Muscle of arm (tissue), 14 donors: ENCODE results near the gene LCT. TPM values are rescaled to one million over a fixed set of nuclear protein-coding genes. Genes with fewer than 3 reads are reported as not detected.
"Not testable (repeated sequence)": the region's sequence is repeated elsewhere in the genome, so short reads cannot be mapped to it uniquely, and the experiment has no call there.

ENCODE experiments used
- DNase-seq: peaks from one replicate; pipeline ENCODE4 v3.0.0-alpha.2; 2013
- long read RNA-seq, 11 donors: transcript quantifications; one replicate each; lab custom pipeline, GENCODE V29; 2026
- polyA plus RNA-seq, 12 donors: library from polyadenylated mRNA; unstranded; fragments of 120-200 nt; gene quantifications; one replicate each; pipeline ENCODE4 v1.2.1, GENCODE V29; 2013; ENCODE audit not compliant: insufficient read length in 12 of 12

LCT gene
- under 1 TPM in 1 of 12 donors, not detected in 11; 0.06 TPM for polyA plus RNA-seq
- long read RNA-seq, donor 1, result 0 reads
- long read RNA-seq, donor 2, result 0 reads
- long read RNA-seq, donor 3, result 0 reads
- long read RNA-seq, donor 4, result 0 reads
- long read RNA-seq, donor 5, result 0 reads
- long read RNA-seq, donor 6, result 0 reads
- long read RNA-seq, donor 7, result 0 reads
- long read RNA-seq, donor 8, result 0 reads
- long read RNA-seq, donor 9, result 0 reads
- long read RNA-seq, donor 10, result 0 reads
- long read RNA-seq, donor 11, result 0 reads

GRCh38 chr2:135836596-135837270 is at the start of gene LCT:
Gene LCT (minus strand): TSS chr2:135837184. CDS start chr2:135837169, 15 bp downstream.
- no peak for DNase-seq

DNA sequence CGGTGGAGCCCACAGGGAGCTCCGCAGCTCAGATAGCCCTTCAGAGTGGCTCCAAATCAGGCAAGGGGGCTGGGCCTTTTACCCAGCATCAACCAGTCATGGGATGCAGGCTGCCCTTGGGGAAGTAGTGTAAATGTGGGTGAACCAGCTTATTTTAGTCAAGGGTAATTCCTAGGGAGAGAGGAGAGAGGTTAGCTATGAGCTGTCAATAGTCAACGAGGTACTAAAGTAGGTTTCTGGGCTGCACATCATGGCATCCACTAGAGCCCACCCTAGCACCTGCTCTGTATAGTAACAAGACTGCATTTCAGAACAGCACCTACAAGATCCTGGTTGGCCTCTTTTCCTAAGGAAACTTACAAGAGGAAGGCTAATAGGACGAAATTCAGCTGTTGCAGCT is 48.7 kb upstream of the LCT start:
- DNase-seq, result no peak

DNA sequence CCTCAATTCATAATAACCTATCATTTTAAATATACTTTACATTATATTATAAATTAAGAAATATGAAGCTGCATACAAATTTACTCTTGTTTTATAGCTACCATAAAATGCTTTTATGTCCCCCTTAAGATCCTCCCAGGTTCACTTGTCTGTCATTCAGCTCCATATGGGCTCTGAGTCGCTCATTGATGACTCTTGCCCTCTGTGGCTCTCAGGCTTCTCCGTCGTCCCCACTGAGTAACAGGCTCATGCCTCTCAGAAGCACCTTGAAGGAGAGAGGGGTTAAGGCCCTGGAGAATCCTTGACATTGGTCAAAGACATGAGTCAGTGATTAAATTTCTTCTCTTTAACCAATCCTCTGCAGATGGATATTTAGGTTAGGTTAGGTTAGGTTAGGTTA is 45.4 kb upstream of the LCT start:
- no peak for DNase-seq

GRCh38 chr2:135876770-135877169 is 39.8 kb upstream of the LCT start:
- not testable (repeated sequence) for DNase-seq

- DNase-seq, result peak; percentile 99
Measured at GRCh38 chr2:135876066-135876711, 39.2 kb upstream of the LCT start, which contains the start of gene MCM6. Gene MCM6 (minus strand): TSS chr2:135876443. CDS start chr2:135876365, 78 bp downstream.

DNA sequence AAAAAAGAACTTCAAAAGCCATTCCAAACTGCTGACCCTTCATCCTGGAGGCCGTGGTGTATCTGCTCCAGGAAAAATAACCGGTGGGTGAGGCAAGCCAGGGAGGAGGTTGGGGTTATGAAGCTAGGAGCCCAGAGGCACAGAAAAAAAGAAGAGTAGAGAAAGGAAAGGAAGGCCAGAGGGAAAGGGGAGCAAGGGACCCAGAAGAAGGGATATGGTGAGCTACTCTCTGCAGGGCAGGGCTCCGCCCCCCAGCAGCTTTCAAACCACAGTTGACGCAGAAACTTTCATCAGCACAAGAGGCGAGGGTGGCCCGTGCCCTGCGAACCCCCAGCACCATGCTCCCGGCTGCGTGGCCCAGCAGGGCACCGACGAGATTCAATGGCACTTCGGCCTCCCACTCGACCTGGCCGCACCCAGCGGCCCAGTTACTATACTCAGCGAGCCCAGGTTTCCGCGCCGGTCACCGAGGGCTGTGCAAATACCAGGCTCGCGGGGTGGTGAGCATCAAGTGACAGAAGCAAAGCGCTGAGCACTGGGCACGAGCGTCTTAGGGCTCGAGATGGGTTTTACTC is 38.6 kb upstream of the LCT start:
- no peak for DNase-seq

DNA sequence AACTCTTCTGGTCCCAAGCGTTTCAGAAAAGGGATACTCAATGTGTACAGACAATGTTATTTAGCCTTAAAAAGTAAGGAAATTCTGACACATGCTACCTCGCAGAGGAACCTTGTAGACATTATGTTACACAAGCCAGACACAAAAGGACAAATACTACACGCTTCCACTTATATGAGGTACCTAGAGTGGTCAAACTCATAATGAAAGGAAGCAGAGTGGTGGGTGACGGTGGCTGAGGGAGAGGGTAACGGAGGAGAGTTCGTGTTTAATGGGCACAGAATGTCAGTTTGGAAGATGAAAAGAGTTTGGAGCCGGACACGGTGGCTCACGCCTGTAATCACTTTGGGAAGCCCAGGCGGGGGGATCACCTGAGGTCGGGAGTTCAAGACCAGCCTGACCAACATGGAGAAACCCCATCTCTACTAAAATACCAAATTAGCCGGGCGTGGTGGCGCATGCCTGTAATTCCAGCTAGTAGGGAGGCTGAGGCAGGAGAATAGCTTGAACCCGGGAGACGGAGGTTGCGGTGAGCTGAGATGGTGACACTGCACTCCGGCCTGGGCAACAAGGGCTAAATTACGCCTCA is 37.9 kb upstream of the LCT start:
- DNase-seq, result no peak

- no peak for DNase-seq
Measured at GRCh38 chr2:135870571-135870970, 33.6 kb upstream of the LCT start.

DNA sequence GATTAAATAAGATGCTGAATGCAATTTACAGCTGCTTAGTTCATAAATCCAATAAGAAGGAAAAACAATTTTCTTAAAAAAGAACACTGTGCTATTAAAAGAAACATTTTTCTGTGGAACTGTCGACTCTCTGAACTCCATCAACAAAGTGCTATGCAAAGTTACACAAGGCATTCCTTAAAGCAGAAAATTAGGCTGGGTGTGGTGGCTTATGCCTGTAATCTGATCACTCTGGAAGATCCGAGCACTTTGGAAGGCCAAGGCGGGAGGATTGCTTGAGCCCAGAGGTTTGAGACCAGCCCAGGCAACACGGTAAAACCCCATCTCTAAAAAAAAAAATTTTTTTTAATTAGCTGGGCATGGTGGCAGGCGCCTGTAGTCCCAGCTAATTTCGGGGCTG is 26.2 kb upstream of the LCT start:
- DNase-seq, result no peak

GRCh38 chr2:135862718-135863117 is 25.7 kb upstream of the LCT start:
- no peak for DNase-seq

DNA sequence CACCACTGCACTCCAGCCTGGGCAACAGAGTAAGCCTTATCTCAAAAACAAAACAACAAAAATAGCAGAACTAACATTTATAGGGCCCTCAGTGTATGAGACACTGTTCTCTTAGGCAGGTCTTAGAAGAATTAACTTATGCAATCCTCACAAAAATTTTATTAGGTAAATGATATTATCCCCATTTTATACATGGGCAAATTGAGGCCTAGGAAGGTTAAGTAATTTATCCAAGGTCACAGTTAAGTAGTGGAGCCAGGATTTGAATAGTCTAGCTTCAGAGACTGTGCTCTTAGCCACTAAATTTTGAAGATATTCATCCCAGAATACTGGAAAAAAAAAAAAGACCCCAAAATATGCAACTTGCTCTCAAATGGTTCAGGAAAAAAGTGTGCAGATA is 16.4 kb upstream of the LCT start:
- DNase-seq, result no peak

GRCh38 chr2:135851858-135852257 is 14.9 kb upstream of the LCT start:
- no peak for DNase-seq

DNA sequence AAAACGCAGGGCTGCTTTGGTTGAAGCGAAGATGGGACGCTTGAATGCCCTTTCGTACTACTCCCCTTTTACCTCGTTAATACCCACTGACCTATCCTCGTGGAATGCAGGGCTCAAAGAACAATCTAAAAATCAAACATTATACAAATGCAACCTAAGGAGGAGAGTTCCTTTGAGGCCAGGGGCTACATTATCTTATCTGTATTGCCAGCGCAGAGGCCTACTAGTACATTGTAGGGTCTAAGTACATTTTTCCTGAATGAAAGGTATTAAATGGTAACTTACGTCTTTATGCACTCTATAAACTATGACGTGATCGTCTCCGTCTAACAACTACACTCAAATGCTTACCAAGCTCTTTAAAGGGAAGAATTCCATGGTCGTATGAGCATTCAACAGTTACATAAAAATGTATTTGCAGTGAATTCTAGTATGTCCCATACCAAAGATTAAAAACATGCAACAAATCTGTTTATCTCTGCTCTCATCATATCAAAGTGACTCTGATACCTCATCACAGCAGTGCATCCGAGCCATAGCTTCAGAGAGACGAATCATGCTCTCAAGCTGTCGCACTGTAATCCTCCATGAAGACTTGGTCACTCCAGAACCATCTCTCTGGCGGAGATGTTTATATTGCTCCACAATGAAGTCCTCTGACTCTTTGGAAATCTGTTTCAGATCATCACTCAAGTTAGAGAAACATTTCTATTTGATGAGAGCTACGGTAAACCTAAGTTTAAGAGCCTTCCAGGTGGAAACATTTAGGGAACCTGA is 14.1 kb upstream of the LCT start:
- no peak for DNase-seq

DNA sequence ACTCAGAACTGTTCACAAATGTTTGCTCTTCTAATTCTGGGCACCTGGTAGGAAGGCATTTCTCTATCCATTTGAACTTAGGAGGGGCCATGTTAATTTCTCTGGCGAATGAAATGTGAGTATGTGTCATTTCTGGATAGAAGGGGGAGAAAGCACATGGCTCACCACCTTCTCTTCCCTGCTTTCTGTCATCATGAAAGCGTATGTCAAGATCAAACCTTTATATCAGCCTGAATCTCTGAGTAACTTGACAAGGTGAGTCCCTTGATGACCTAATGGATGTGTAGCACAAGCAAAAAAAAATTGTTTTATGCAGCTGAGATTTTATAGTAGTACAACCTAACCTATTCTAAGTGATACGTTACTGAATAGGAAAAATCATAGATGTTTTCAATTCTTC is 12.1 kb upstream of the LCT start:
- DNase-seq, result no peak

GRCh38 chr2:135845997-135846396 is 9.0 kb upstream of the LCT start:
- no peak for DNase-seq

- no peak for DNase-seq
Measured at GRCh38 chr2:135845257-135845656, 8.3 kb upstream of the LCT start.

- DNase-seq, result no peak
Measured at GRCh38 chr2:135844301-135844895, 7.4 kb upstream of the LCT start.

DNA sequence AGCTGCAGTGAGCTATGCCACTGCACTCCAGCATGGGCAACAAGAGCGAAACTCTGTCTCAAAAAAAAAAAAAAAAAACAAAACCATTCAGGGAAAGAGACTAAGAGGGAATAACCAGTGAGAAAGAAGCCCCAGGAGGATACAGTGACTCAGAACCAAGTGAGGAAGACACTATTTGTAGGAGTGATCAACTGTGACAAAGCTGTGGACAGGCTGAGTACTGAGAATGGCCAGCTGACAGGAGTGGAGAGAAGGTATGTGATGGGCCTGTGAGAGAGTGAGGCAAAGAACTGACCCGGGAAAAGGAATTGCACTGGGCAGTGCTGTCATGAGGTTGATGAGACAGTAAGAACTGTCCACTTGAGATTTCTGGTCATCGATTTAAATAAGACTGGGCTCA is 6.7 kb upstream of the LCT start:
- no peak for DNase-seq

- no peak for DNase-seq
Measured at GRCh38 chr2:135840601-135841000, 3.6 kb upstream of the LCT start.

- DNase-seq, result peak; percentile 7
Measured at GRCh38 chr2:135839713-135840112, 2.7 kb upstream of the LCT start.

DNA sequence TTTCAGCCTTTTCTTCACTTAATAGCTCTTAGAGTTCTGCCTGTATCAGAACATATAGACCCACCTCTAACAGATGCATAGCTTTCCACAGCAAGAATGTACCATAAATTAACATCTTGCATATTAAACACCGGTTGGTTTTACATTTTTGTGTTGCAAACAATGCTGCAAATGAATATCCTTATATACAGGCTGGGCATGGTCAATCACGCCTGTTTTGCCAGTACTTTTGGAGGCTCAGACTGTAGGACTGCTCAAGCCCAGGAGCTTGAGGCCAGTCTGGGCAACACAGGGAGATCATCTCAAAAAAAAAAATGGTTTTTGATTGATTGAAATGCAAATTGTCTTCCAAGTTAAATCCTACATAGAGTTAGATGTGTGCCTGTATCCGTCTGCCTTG is 1.5 kb upstream of the LCT start:
- no peak for DNase-seq
